HEK293 (cell line): ENCODE results near the gene MISP3.

Experiments
- GLIS1 ChIP-seq: fragments of 450-650 bp; formaldehyde crosslinking; IDR thresholded peaks from 2 replicates; pipeline ENCODE4 v1.5.1; 2016; ENCODE audit warnings: missing biosample characterization, missing genetic modification characterization
- HOXA7 ChIP-seq: sonication (generic); formaldehyde crosslinking; IDR thresholded peaks from 2 replicates; pipeline ENCODE4 v1.8.1; 2022; ENCODE audit warnings: missing genetic modification reagents, borderline replicate concordance
- HOXC10 ChIP-seq: sonication (generic); formaldehyde crosslinking; IDR thresholded peaks from 2 replicates; pipeline ENCODE4 v1.8.1; 2023; ENCODE audit warnings: mild to moderate bottlenecking, missing genetic modification reagents
- KLF16 ChIP-seq: fragments of 450-650 bp; formaldehyde crosslinking; IDR thresholded peaks from 2 replicates; pipeline ENCODE4 v1.5.1; 2017; ENCODE audit warnings: missing biosample characterization, missing genetic modification characterization
- KLF8 ChIP-seq: fragments of 450-650 bp; formaldehyde crosslinking; IDR thresholded peaks from 2 replicates; pipeline ENCODE4 v1.5.1; 2016; ENCODE audit warnings: missing biosample characterization, missing genetic modification characterization
- OVOL3 ChIP-seq: fragments of 450-650 bp; formaldehyde crosslinking; IDR thresholded peaks from 2 replicates; pipeline ENCODE4 v1.5.1; 2016; ENCODE audit warnings: missing biosample characterization, missing genetic modification characterization
- ZBTB7A ChIP-seq: fragments of 450-650 bp; formaldehyde crosslinking; IDR thresholded peaks from 2 replicates; pipeline ENCODE4 v1.5.1; 2016; ENCODE audit warnings: low read depth, missing biosample characterization, missing genetic modification characterization
- ZBTB8A ChIP-seq: fragments of 450-650 bp; formaldehyde crosslinking; IDR thresholded peaks from 2 replicates; pipeline ENCODE4 v1.5.1; 2016; ENCODE audit warnings: missing biosample characterization, missing genetic modification characterization
- ZFP41 ChIP-seq: fragments of 450-650 bp; formaldehyde crosslinking; IDR thresholded peaks from 2 replicates; pipeline ENCODE4 v1.5.1; 2016; ENCODE audit warnings: missing biosample characterization, missing genetic modification characterization, borderline replicate concordance
- ZNF133 ChIP-seq: fragments of 450-650 bp; formaldehyde crosslinking; IDR thresholded peaks from 2 replicates; pipeline ENCODE4 v1.5.1; 2016; ENCODE audit warnings: missing biosample characterization, missing genetic modification characterization
- ZNF174 ChIP-seq: fragments of 450-650 bp; formaldehyde crosslinking; IDR thresholded peaks from 2 replicates; pipeline ENCODE4 v1.5.0; 2017; ENCODE audit warnings: missing biosample characterization, mild to moderate bottlenecking, missing genetic modification characterization
- ZNF19 ChIP-seq: fragments of 450-650 bp; formaldehyde crosslinking; IDR thresholded peaks from 2 replicates; pipeline ENCODE4; 2016; ENCODE audit warnings: missing biosample characterization, missing genetic modification characterization, low read depth
- ZNF239 ChIP-seq: fragments of 450-650 bp; formaldehyde crosslinking; IDR thresholded peaks from 2 replicates; pipeline ENCODE4 v1.5.1; 2016; ENCODE audit warnings: missing biosample characterization, missing genetic modification characterization
- ZNF248 ChIP-seq: fragments of 450-650 bp; formaldehyde crosslinking; IDR thresholded peaks from 2 replicates; pipeline ENCODE4 v1.5.1; 2017; ENCODE audit warnings: missing biosample characterization, missing genetic modification characterization
- ZNF394 ChIP-seq: fragments of 450-650 bp; formaldehyde crosslinking; IDR thresholded peaks from 2 replicates; pipeline ENCODE4 v1.5.1; 2016; ENCODE audit warnings: missing biosample characterization, missing genetic modification characterization, mild to moderate bottlenecking, moderate library complexity, borderline replicate concordance
- ZNF404 ChIP-seq: fragments of 450-650 bp; formaldehyde crosslinking; IDR thresholded peaks from 2 replicates; pipeline ENCODE4 v1.5.1; 2017; ENCODE audit warnings: missing biosample characterization, missing genetic modification characterization
- ZNF558 ChIP-seq: fragments of 450-650 bp; formaldehyde crosslinking; IDR thresholded peaks from 2 replicates; pipeline ENCODE4 v1.5.1; 2016; ENCODE audit warnings: missing biosample characterization, missing genetic modification characterization
- ZNF561 ChIP-seq: fragments of 450-650 bp; IDR thresholded peaks from 2 replicates; pipeline ENCODE4 v1.5.1; 2018; ENCODE audit warnings: missing biosample characterization, missing genetic modification characterization, borderline replicate concordance
- ZNF596 ChIP-seq: fragments of 450-650 bp; IDR thresholded peaks from 2 replicates; pipeline ENCODE4 v1.5.0; 2018; ENCODE audit warnings: missing biosample characterization, mild to moderate bottlenecking, missing genetic modification characterization, moderate library complexity
- ZNF626 ChIP-seq: fragments of 450-650 bp; sonication (Bioruptor Pico); formaldehyde crosslinking; IDR thresholded peaks from 2 replicates; pipeline ENCODE4 v1.5.1; 2018; ENCODE audit warnings: missing biosample characterization, missing genetic modification characterization, inconsistent platforms
- ZNF707 ChIP-seq: fragments of 450-650 bp; formaldehyde crosslinking; IDR thresholded peaks from 2 replicates; pipeline ENCODE4 v1.5.1; 2016; ENCODE audit warnings: missing biosample characterization, missing genetic modification characterization
- ZNF776 ChIP-seq: fragments of 450-650 bp; formaldehyde crosslinking; IDR thresholded peaks from 2 replicates; pipeline ENCODE4 v1.5.0; 2017; ENCODE audit warnings: missing biosample characterization, missing genetic modification characterization, borderline replicate concordance
- TF ChIP-seq, protein P1 (sequence below): IDR thresholded peaks from 2 replicates; pipeline ENCODE4 v1.6.1; 2011; ENCODE audit warnings: mild to moderate bottlenecking, low read depth, low read length, borderline replicate concordance
- TF ChIP-seq, protein P2 (sequence below): fragments of 450-650 bp; formaldehyde crosslinking; optimal IDR thresholded peaks from 2 replicates; pipeline ENCODE3; 2016; ENCODE audit warnings: missing biosample characterization, mild to moderate bottlenecking, missing genetic modification characterization
- TF ChIP-seq, protein P3 (sequence below): fragments of 450-650 bp; formaldehyde crosslinking; IDR thresholded peaks from 2 replicates; pipeline ENCODE4 v1.5.1; 2016; ENCODE audit warnings: missing biosample characterization, missing genetic modification characterization
- TF ChIP-seq, protein P4 (sequence below): fragments of 450-650 bp; formaldehyde crosslinking; IDR thresholded peaks from 2 replicates; pipeline ENCODE4 v1.5.1; 2017; ENCODE audit warnings: missing biosample characterization, missing genetic modification characterization
- TF ChIP-seq, protein P5 (sequence below): fragments of 450-650 bp; formaldehyde crosslinking; conservative IDR thresholded peaks from 2 replicates; pipeline ENCODE4 v1.5.1; 2016; ENCODE audit warnings: low read depth, missing biosample characterization, missing genetic modification characterization
- TF ChIP-seq, protein P6 (sequence below): fragments of 450-650 bp; formaldehyde crosslinking; IDR thresholded peaks from 2 replicates; pipeline ENCODE4 v1.5.1; 2017; ENCODE audit warnings: missing biosample characterization, missing genetic modification characterization

Gene MISP3

DNA sequence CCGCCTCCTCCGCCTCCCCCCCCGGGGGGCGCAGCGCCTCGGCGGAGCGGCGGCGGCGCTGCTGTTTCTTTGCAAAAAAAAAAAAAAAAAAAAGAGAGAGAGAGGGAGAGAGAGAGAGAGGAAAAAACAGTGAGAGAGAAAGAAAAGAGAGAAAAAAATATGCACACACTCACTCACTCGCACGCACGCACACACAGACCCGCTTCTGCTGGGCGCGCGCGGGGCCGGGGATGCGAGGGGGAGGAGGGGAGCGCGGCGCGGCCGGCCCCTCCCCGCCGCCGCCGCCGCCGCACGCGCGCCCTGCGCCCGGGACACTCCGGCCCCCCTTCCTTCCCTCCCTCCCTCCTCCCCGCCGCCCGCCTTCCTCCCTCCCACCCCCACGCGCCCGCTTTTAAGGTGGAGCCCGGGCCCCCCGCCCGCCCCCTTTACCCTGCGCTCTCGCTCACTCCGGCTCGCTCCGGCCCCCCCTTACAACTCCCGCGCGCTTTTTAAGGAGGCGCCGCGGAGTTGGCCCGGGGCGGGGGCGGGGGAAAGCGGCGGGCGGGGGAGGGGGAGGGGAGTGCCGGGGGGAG is 18.0 kb downstream of the MISP3 start, which contains the start of gene SAMD1 (continued):
- TF ChIP-seq ZNF174 (no peak), ZBTB7A (tag by site-specific recombination) (no peak), ZBTB8A (tag by site-specific recombination) (peak; percentile 13), ZNF596 (tag by site-specific recombination) (peak; percentile 85), ZNF239 (tag by site-specific recombination) (no peak), GLIS1 (0 out of 2 replicates have a peak, but pooled peaks have one; percentile 11), ZNF776 (no peak), ZFP41 (no peak), ZNF558 (tag by site-specific recombination) (no peak), ZNF707 (tag by site-specific recombination) (no peak), KLF16 (tag by site-specific recombination) (no peak), HOXA7 (CRISPR knock-in tag) (no peak), ZNF561 (tag by site-specific recombination) (no peak), ZNF394 (no peak), OVOL3 (tag by site-specific recombination) (no peak), KLF8 (tag by site-specific recombination) (peak; percentile 45; the same call in 1 of the 2 replicates), ZNF19 (tag by site-specific recombination) (no peak), ZNF133 (no peak), ZNF626 (tag by site-specific recombination) (no peak), ZNF404 (no peak), ZNF248 (tag by site-specific recombination) (no peak), HOXC10 (CRISPR knock-in tag) (no peak)
- TF ChIP-seq, protein P1, sequence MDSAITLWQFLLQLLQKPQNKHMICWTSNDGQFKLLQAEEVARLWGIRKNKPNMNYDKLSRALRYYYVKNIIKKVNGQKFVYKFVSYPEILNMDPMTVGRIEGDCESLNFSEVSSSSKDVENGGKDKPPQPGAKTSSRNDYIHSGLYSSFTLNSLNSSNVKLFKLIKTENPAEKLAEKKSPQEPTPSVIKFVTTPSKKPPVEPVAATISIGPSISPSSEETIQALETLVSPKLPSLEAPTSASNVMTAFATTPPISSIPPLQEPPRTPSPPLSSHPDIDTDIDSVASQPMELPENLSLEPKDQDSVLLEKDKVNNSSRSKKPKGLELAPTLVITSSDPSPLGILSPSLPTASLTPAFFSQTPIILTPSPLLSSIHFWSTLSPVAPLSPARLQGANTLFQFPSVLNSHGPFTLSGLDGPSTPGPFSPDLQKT, result no peak
- TF ChIP-seq, protein P2, sequence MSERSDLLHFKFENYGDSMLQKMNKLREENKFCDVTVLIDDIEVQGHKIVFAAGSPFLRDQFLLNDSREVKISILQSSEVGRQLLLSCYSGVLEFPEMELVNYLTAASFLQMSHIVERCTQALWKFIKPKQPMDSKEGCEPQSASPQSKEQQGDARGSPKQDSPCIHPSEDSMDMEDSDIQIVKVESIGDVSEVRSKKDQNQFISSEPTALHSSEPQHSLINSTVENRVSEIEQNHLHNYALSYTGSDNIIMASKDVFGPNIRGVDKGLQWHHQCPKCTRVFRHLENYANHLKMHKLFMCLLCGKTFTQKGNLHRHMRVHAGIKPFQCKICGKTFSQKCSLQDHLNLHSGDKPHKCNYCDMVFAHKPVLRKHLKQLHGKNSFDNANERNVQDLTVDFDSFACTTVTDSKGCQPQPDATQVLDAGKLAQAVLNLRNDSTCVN, result peak; percentile 6
- TF ChIP-seq, protein P3, sequence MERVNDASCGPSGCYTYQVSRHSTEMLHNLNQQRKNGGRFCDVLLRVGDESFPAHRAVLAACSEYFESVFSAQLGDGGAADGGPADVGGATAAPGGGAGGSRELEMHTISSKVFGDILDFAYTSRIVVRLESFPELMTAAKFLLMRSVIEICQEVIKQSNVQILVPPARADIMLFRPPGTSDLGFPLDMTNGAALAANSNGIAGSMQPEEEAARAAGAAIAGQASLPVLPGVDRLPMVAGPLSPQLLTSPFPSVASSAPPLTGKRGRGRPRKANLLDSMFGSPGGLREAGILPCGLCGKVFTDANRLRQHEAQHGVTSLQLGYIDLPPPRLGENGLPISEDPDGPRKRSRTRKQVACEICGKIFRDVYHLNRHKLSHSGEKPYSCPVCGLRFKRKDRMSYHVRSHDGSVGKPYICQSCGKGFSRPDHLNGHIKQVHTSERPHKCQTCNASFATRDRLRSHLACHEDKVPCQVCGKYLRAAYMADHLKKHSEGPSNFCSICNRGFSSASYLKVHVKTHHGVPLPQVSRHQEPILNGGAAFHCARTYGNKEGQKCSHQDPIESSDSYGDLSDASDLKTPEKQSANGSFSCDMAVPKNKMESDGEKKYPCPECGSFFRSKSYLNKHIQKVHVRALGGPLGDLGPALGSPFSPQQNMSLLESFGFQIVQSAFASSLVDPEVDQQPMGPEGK (tag by site-specific recombination), result peak; percentile 50; the same call in 1 of the 2 replicates
- TF ChIP-seq, protein P4, sequence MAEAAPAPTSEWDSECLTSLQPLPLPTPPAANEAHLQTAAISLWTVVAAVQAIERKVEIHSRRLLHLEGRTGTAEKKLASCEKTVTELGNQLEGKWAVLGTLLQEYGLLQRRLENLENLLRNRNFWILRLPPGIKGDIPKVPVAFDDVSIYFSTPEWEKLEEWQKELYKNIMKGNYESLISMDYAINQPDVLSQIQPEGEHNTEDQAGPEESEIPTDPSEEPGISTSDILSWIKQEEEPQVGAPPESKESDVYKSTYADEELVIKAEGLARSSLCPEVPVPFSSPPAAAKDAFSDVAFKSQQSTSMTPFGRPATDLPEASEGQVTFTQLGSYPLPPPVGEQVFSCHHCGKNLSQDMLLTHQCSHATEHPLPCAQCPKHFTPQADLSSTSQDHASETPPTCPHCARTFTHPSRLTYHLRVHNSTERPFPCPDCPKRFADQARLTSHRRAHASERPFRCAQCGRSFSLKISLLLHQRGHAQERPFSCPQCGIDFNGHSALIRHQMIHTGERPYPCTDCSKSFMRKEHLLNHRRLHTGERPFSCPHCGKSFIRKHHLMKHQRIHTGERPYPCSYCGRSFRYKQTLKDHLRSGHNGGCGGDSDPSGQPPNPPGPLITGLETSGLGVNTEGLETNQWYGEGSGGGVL (tag by site-specific recombination), result peak; percentile 82
- TF ChIP-seq, protein P5, sequence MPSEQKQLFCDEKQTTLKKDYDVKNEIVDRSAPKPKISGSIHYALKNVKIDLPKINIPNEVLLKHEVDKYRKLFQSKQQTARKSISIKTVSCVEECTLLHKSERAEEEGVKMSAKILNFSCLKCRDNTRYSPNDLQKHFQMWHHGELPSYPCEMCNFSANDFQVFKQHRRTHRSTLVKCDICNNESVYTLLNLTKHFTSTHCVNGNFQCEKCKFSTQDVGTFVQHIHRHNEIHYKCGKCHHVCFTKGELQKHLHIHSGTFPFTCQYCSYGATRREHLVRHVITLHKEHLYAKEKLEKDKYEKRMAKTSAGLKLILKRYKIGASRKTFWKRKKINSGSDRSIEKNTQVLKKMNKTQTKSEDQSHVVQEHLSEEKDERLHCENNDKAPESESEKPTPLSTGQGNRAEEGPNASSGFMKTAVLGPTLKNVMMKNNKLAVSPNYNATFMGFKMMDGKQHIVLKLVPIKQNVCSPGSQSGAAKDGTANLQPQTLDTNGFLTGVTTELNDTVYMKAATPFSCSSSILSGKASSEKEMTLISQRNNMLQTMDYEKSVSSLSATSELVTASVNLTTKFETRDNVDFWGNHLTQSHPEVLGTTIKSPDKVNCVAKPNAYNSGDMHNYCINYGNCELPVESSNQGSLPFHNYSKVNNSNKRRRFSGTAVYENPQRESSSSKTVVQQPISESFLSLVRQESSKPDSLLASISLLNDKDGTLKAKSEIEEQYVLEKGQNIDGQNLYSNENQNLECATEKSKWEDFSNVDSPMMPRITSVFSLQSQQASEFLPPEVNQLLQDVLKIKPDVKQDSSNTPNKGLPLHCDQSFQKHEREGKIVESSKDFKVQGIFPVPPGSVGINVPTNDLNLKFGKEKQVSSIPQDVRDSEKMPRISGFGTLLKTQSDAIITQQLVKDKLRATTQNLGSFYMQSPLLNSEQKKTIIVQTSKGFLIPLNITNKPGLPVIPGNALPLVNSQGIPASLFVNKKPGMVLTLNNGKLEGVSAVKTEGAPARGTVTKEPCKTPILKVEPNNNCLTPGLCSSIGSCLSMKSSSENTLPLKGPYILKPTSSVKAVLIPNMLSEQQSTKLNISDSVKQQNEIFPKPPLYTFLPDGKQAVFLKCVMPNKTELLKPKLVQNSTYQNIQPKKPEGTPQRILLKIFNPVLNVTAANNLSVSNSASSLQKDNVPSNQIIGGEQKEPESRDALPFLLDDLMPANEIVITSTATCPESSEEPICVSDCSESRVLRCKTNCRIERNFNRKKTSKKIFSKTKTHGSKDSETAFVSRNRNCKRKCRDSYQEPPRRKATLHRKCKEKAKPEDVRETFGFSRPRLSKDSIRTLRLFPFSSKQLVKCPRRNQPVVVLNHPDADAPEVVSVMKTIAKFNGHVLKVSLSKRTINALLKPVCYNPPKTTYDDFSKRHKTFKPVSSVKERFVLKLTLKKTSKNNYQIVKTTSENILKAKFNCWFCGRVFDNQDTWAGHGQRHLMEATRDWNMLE (tag by site-specific recombination), result no peak
- TF ChIP-seq, protein P6, sequence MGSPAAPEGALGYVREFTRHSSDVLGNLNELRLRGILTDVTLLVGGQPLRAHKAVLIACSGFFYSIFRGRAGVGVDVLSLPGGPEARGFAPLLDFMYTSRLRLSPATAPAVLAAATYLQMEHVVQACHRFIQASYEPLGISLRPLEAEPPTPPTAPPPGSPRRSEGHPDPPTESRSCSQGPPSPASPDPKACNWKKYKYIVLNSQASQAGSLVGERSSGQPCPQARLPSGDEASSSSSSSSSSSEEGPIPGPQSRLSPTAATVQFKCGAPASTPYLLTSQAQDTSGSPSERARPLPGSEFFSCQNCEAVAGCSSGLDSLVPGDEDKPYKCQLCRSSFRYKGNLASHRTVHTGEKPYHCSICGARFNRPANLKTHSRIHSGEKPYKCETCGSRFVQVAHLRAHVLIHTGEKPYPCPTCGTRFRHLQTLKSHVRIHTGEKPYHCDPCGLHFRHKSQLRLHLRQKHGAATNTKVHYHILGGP (tag by site-specific recombination), result no peak
